Lower leg skin (tissue), 4 donors: ENCODE results near the gene FBXO36. TPM values are rescaled to one million over a fixed set of nuclear protein-coding genes. Genes with fewer than 3 reads are reported as not detected.
"Not testable (repeated sequence)": the region's sequence is repeated elsewhere in the genome, so short reads cannot be mapped to it uniquely, and the experiment has no call there.

Experiments
- DNase-seq, 2 donors: peaks; one replicate each; pipeline ENCODE4 v3.0.0-alpha.2; 2019; ENCODE audit warnings: low spot score in 2 of 2
- H3K4me3 ChIP-seq: fragments of 200-600 bp; sonication (generic); 2 replicates; pipeline ENCODE4 v1.5.1; 2017; ENCODE audit warnings: mild to moderate bottlenecking, low read depth; ENCODE audit not compliant: poor library complexity, severe bottlenecking
- CTCF ChIP-seq, 3 donors: fragments of 450-650 bp; IDR thresholded peaks; one replicate each; pipeline ENCODE4 v1.5.1; 2016; ENCODE audit warnings: antibody characterized with exemption in 3 of 3, mild to moderate bottlenecking in 3 of 3, moderate library complexity in 2 of 3
- POLR2A ChIP-seq, 2 donors: fragments of 450-650 bp; IDR thresholded peaks; one replicate each; pipeline ENCODE4 v1.6.1; 2016 to 2017; ENCODE audit warnings: antibody characterized with exemption in 2 of 2, mild to moderate bottlenecking in 1 of 2, moderate library complexity in 1 of 2
- WGBS, 2 donors: methylation state at CpG; one replicate each; pipeline ENCODE4 v1.1.5; 2018; 5-methylcytosine and 5-hydroxymethylcytosine counted together
- intact Hi-C: fragments of 100-400 bp; cut with DNase I; formaldehyde crosslinking; loops from one replicate; pipeline ENCODE4 v1.15.0; 2023; ENCODE audit warnings: low total_unique reads
- total RNA-seq, 4 donors: library from RNA; depleted of rRNA; stranded (reverse); fragments of >200 nt; gene quantifications; one replicate each; pipeline ENCODE4 v1.1.0, GENCODE V29; 2016

Gene FBXO36
- total RNA-seq, 4 donors from 2014 or later = 3.4 to 6.8 (median 5.4) TPM

- no peak overlapping the region for H3K4me3 ChIP-seq
- 60 to 68% methylated on average over 2 of the region's 2 CpGs for WGBS, 2 donors
- no peak for DNase-seq
- intact Hi-C loops = no loop called here
- TF ChIP-seq CTCF (IDR thresholded peaks at IDR 0.05) (no peak), POLR2A (IDR thresholded peaks at IDR 0.05) (no peak)
Measured at GRCh38 chr2:229914171-229914570, 8.1 kb upstream of the FBXO36 start.

GRCh38 chr2:229917793-229918192 lies 4.5 kb upstream of the FBXO36 start:
- no peak overlapping the region for H3K4me3 ChIP-seq
- TF ChIP-seq CTCF (IDR thresholded peaks at IDR 0.05) = no peak
- no peak for TF ChIP-seq POLR2A (IDR thresholded peaks at IDR 0.05)
- WGBS, 2 donors = 80 to 84% methylated on average over 5 of the region's 5 CpGs
- no peak for DNase-seq
- intact Hi-C loops = no loop called here

GRCh38 chr2:229920011-229920641 lies 2.2 kb upstream of the FBXO36 start:
- no peak for DNase-seq
- intact Hi-C loops = no loop called here
- no peak for TF ChIP-seq CTCF (IDR thresholded peaks at IDR 0.05)
- TF ChIP-seq POLR2A (IDR thresholded peaks at IDR 0.05) = no peak
- 2 to 4% methylated on average over 20 of the region's 20 CpGs for WGBS, 2 donors
- no peak overlapping the region for H3K4me3 ChIP-seq

- DNase-seq = peak; percentile 73 to 93
- no peak for TF ChIP-seq CTCF (IDR thresholded peaks at IDR 0.05)
- TF ChIP-seq POLR2A (IDR thresholded peaks at IDR 0.05) = no peak
- 0 to 1% methylated on average over 56 of the region's 60 CpGs for WGBS, 2 donors
- peak overlapping the region; percentile 79 for H3K4me3 ChIP-seq
- intact Hi-C loops = no loop called here
Measured at GRCh38 chr2:229921101-229921891, 1.0 kb upstream of the FBXO36 start.

GRCh38 chr2:229921892-229922448 lies 333 bp upstream of the FBXO36 start, which contains the start of gene TRIP12:
Gene TRIP12, minus strand, starts transcription at chr2:229922009. Its CDS starts 41,930 bp downstream, at chr2:229880079.
- peak; percentile 91 to 98 for DNase-seq
- peak within 1 kb of the TSS; percentile 79 for H3K4me3 ChIP-seq
- no peak for TF ChIP-seq CTCF (IDR thresholded peaks at IDR 0.05)
- TF ChIP-seq POLR2A (IDR thresholded peaks at IDR 0.05) = no peak
- intact Hi-C loops = no loop called here
- WGBS, 2 donors = 1% methylated on average over 21 to 31 of the region's 49 CpGs

GRCh38 chr2:229924541-229924940 lies 2.2 kb downstream of the FBXO36 start:
- intact Hi-C loops, H3K4me3 ChIP-seq, DNase-seq: not testable (repeated sequence)
- WGBS, 2 donors = 98 to 99% methylated on average over 10 of the region's 10 CpGs
